Mesendoderm (in vitro differentiated cells): ENCODE data around the gene ABHD18. TPM values are rescaled to one million over a fixed set of nuclear protein-coding genes. Genes with fewer than 3 reads are reported as not detected.
"Not testable (repeated sequence)": the region's sequence is repeated elsewhere in the genome, so short reads cannot be mapped to it uniquely, and the experiment has no call there.

Source experiments
- DNase-seq: peaks from one replicate; pipeline ENCODE4 v3.0.0; 2013
- H2AK5ac ChIP-seq: 2 replicates; pipeline ENCODE4 v1.6.1; 2013; ENCODE audit warnings: low read length, inconsistent platforms
- H2BK120ac ChIP-seq: 2 replicates; pipeline ENCODE4 v1.6.1; 2013; ENCODE audit warnings: low read depth, mild to moderate bottlenecking, low read length, moderate library complexity, mixed read lengths
- H2BK15ac ChIP-seq: replicated peaks from 2 replicates; pipeline ENCODE4 v1.6.1; 2013; ENCODE audit warnings: low read depth, mild to moderate bottlenecking, moderate library complexity
- H2BK5ac ChIP-seq: 2 replicates; pipeline ENCODE4 v1.6.1; 2013; ENCODE audit warnings: low read length, inconsistent platforms
- H3K18ac ChIP-seq: 2 replicates; pipeline ENCODE4 v1.6.1; 2013; ENCODE audit warnings: mild to moderate bottlenecking, low read length, mixed read lengths
- H3K23ac ChIP-seq: one replicate; pipeline ENCODE4 v1.6.1; 2013; ENCODE audit warnings: low read length
- H3K27ac ChIP-seq: 2 replicates; pipeline ENCODE4 v1.5.1; 2013; ENCODE audit warnings: low read depth, mild to moderate bottlenecking, inconsistent platforms, low read length, moderate library complexity
- H3K27me3 ChIP-seq: 2 replicates; pipeline ENCODE4 v1.6.1; 2013; ENCODE audit warnings: low read length, control low read depth, mild to moderate bottlenecking, inconsistent platforms; ENCODE audit not compliant: insufficient read depth, poor library complexity
- H3K36me3 ChIP-seq: 2 replicates; pipeline ENCODE4 v1.6.1; 2013; ENCODE audit warnings: low read length, inconsistent platforms; ENCODE audit not compliant: control insufficient read depth, insufficient read depth
- H3K4ac ChIP-seq: one replicate; pipeline ENCODE4 v1.6.1; 2013; ENCODE audit warnings: low read depth, mild to moderate bottlenecking, low read length, moderate library complexity
- H3K4me1 ChIP-seq: 2 replicates; pipeline ENCODE4 v1.6.1; 2013; ENCODE audit warnings: low read depth, low read length, inconsistent platforms; ENCODE audit not compliant: control insufficient read depth
- H3K4me2 ChIP-seq: 2 replicates; pipeline ENCODE4 v1.6.1; 2013; ENCODE audit warnings: low read length
- H3K4me3 ChIP-seq: 2 replicates; pipeline ENCODE4 v1.5.1; 2013; ENCODE audit warnings: mild to moderate bottlenecking, low read length
- H3K56ac ChIP-seq: one replicate; pipeline ENCODE4 v1.6.1; 2013; ENCODE audit warnings: low read length
- H3K79me1 ChIP-seq: 2 replicates; pipeline ENCODE4 v1.6.1; 2013; ENCODE audit warnings: low read length, inconsistent platforms
- H3K79me2 ChIP-seq: 2 replicates; pipeline ENCODE4 v1.6.1; 2013; ENCODE audit warnings: mild to moderate bottlenecking, low read length; ENCODE audit not compliant: control insufficient read depth, insufficient read depth
- H3K9ac ChIP-seq: 2 replicates; pipeline ENCODE4 v1.6.1; 2013; ENCODE audit warnings: low read length, inconsistent platforms
- H4K5ac ChIP-seq: one replicate; pipeline ENCODE4 v1.6.1; 2013; ENCODE audit warnings: low read length
- H4K8ac ChIP-seq: one replicate; pipeline ENCODE4 v1.6.1; 2013; ENCODE audit warnings: low read depth, mild to moderate bottlenecking, control low read depth, low read length, moderate library complexity
- WGBS: extraction: QIAGEN DNeasy Blood & Tissue Kit; methylation state at CpG from one replicate; pipeline ENCODE4 v1.1.7; 2013; ENCODE audit warnings: low lambda C conversion rate, missing lambda C conversion rate; ENCODE audit not compliant: insufficient coverage; ENCODE audit errors: extremely low coverage; 5-methylcytosine and 5-hydroxymethylcytosine counted together
- polyA plus RNA-seq, 2 experiments: library from polyadenylated mRNA; stranded (reverse); fragments of 200-250 nt; gene quantifications; one replicate each; pipeline ENCODE4 v1.2.3, GENCODE V29; 2013

The ABHD18 gene
- 8.4 TPM for polyA plus RNA-seq (2013, experiment 1 of 2)
- 8.4 TPM for polyA plus RNA-seq (2013, experiment 2 of 2)

GRCh38 chr4:127965062-127965802 lies at the start of gene ABHD18, which contains the start of gene MFSD8:
Gene ABHD18 (plus strand): TSS chr4:127965406. CDS start chr4:127982956, 17,550 bp downstream.
Gene MFSD8 (minus strand): TSS chr4:127965173. CDS start chr4:127965133, 40 bp downstream.
- H3K18ac ChIP-seq, result peak within 1 kb of the TSS; percentile 51
- peak within 1 kb of the TSS; percentile 96 for H3K9ac ChIP-seq
- no peaks in the 10 kb centered on the region for H3K27me3 ChIP-seq
- H4K8ac ChIP-seq, result no peak within 1 kb of the TSS
- peak within 1 kb of the TSS; percentile 97 for H3K56ac ChIP-seq
- H3K36me3 ChIP-seq, result no peaks in the 10 kb centered on the region
- no CpG with 5 or more reads among the region's 69 CpGs for WGBS
- H2BK15ac ChIP-seq, result no peak within 1 kb of the TSS
- no peak within 1 kb of the TSS for H2AK5ac ChIP-seq
- peak within 1 kb of the TSS; percentile 85 for H3K27ac ChIP-seq
- no peak within 1 kb of the TSS for H4K5ac ChIP-seq
- peak within 1 kb of the TSS; percentile 47 for H2BK5ac ChIP-seq
- no peaks in the 10 kb centered on the region for H3K4me1 ChIP-seq
- H2BK120ac ChIP-seq, result no peak within 1 kb of the TSS
- H3K23ac ChIP-seq, result no peak within 1 kb of the TSS
- peak; percentile 99 for DNase-seq
- H3K4me3 ChIP-seq, result peak within 1 kb of the TSS; percentile 93
- H3K4me2 ChIP-seq, result peak within 1 kb of the TSS; percentile 79
- peak within 1 kb of the TSS; percentile 26 for H3K4ac ChIP-seq
- peaks cover 4% of the 10 kb centered on the region for H3K79me1 ChIP-seq
- H3K79me2 ChIP-seq, result peaks cover 4% of the 10 kb centered on the region

GRCh38 chr4:127916512-127916911 lies 48.7 kb upstream of the ABHD18 start:
- Histone ChIP-seq H2BK5ac (no peak overlapping the region), H3K27ac (no peak overlapping the region), H3K27me3 (no peaks in the 10 kb centered on the region), H3K18ac (no peak overlapping the region), H3K79me1 (no peaks in the 10 kb centered on the region), H3K23ac (no peak overlapping the region), H3K56ac (no peak overlapping the region), H2BK15ac (no peak overlapping the region), H3K36me3 (no peaks in the 10 kb centered on the region), H2BK120ac (no peak overlapping the region), H4K5ac (no peak overlapping the region), H3K4ac (no peak overlapping the region), H3K4me1 (no peaks in the 10 kb centered on the region), H3K79me2 (no peaks in the 10 kb centered on the region), H3K9ac (no peak overlapping the region), H4K8ac (no peak overlapping the region), H2AK5ac (no peak overlapping the region), H3K4me2 (no peak overlapping the region), H3K4me3 (no peak overlapping the region)
- DNase-seq, result no peak
- WGBS, result no CpG with 5 or more reads among the region's 3 CpGs

GRCh38 chr4:127917151-127917550 lies 48.1 kb upstream of the ABHD18 start:
- Histone ChIP-seq H3K56ac (no peak overlapping the region), H2BK15ac (no peak overlapping the region), H3K4ac (no peak overlapping the region), H4K5ac (no peak overlapping the region), H3K18ac (no peak overlapping the region), H3K4me1 (no peaks in the 10 kb centered on the region), H3K9ac (no peak overlapping the region), H3K27ac (no peak overlapping the region), H2BK120ac (no peak overlapping the region), H3K27me3 (no peaks in the 10 kb centered on the region), H3K79me2 (no peaks in the 10 kb centered on the region), H4K8ac (no peak overlapping the region), H3K79me1 (no peaks in the 10 kb centered on the region), H3K4me3 (no peak overlapping the region), H2BK5ac (no peak overlapping the region), H2AK5ac (no peak overlapping the region), H3K36me3 (no peaks in the 10 kb centered on the region), H3K4me2 (no peak overlapping the region), H3K23ac (no peak overlapping the region)
- no peak for DNase-seq

- Histone ChIP-seq H2BK5ac (no peak overlapping the region), H3K18ac (no peak overlapping the region), H2AK5ac (no peak overlapping the region), H3K9ac (no peak overlapping the region), H3K79me2 (no peaks in the 10 kb centered on the region), H2BK15ac (no peak overlapping the region), H3K79me1 (no peaks in the 10 kb centered on the region), H2BK120ac (no peak overlapping the region), H3K23ac (no peak overlapping the region), H3K4me3 (no peak overlapping the region), H4K8ac (no peak overlapping the region), H3K4ac (no peak overlapping the region), H3K56ac (no peak overlapping the region), H3K27me3 (no peaks in the 10 kb centered on the region), H3K27ac (no peak overlapping the region), H3K4me1 (no peaks in the 10 kb centered on the region), H3K4me2 (no peak overlapping the region), H3K36me3 (no peaks in the 10 kb centered on the region), H4K5ac (no peak overlapping the region)
- WGBS, result no CpG with 5 or more reads among the region's 3 CpGs
- DNase-seq, result no peak
Observed at GRCh38 chr4:127920521-127920920, 44.7 kb upstream of the ABHD18 start.

GRCh38 chr4:127922226-127922625 lies 43.0 kb upstream of the ABHD18 start:
- no peaks in the 10 kb centered on the region for H3K79me2 ChIP-seq
- no peak overlapping the region for H2BK120ac ChIP-seq
- H3K23ac ChIP-seq, result no peak overlapping the region
- no peak overlapping the region for H4K8ac ChIP-seq
- no peaks in the 10 kb centered on the region for H3K27me3 ChIP-seq
- H2BK15ac ChIP-seq, result no peak overlapping the region
- H3K36me3 ChIP-seq, result no peaks in the 10 kb centered on the region
- no peak overlapping the region for H3K4ac ChIP-seq
- H3K4me3 ChIP-seq, result no peak overlapping the region
- no peak overlapping the region for H2BK5ac ChIP-seq
- no peak for DNase-seq
- H3K27ac ChIP-seq, result no peak overlapping the region
- no peak overlapping the region for H2AK5ac ChIP-seq
- no peaks in the 10 kb centered on the region for H3K79me1 ChIP-seq
- H3K9ac ChIP-seq, result no peak overlapping the region
- H3K56ac ChIP-seq, result no peak overlapping the region
- WGBS, result no CpG with 5 or more reads among the region's 2 CpGs
- H4K5ac ChIP-seq, result no peak overlapping the region
- H3K4me1 ChIP-seq, result no peaks in the 10 kb centered on the region
- no peak overlapping the region for H3K4me2 ChIP-seq
- no peak overlapping the region for H3K18ac ChIP-seq

- H3K27ac ChIP-seq, H4K5ac ChIP-seq, H3K4me1 ChIP-seq, H3K56ac ChIP-seq, H4K8ac ChIP-seq, H3K79me2 ChIP-seq, H3K79me1 ChIP-seq, H2AK5ac ChIP-seq, H3K23ac ChIP-seq, H3K4me3 ChIP-seq, H3K9ac ChIP-seq, H2BK15ac ChIP-seq, H2BK120ac ChIP-seq, H3K36me3 ChIP-seq, H2BK5ac ChIP-seq, H3K4me2 ChIP-seq, H3K4ac ChIP-seq, H3K18ac ChIP-seq, H3K27me3 ChIP-seq, DNase-seq: not testable (repeated sequence)
- no CpG with 5 or more reads among the region's 2 CpGs for WGBS
Observed at GRCh38 chr4:127925720-127926119, 39.5 kb upstream of the ABHD18 start.
